Spleen (tissue), 11 donors: ENCODE results near the gene SULF2. TPM values are rescaled to one million over a fixed set of nuclear protein-coding genes. Genes with fewer than 3 reads are reported as not detected.

Experiments used
- DNase-seq: peaks from one replicate; pipeline ENCODE4 v3.0.0-alpha.2; 2020
- H3K27ac ChIP-seq, 8 donors: fragments of 200-600 bp; sonication (generic) in 7 of 8; 1 replicate in 4 of 8; 2 replicates in 4 of 8; pipeline versions ENCODE4 v1.5.0 to v1.8.0; 2016 to 2021; ENCODE audit warnings: inconsistent platforms in 4 of 8, mild to moderate bottlenecking in 4 of 8, moderate library complexity in 1 of 8
- H3K27me3 ChIP-seq, 7 donors: fragments of 200-600 bp; sonication (generic) in 6 of 7; replicated peaks in 1 of 7; 1 replicate in 4 of 7; 2 replicates in 3 of 7; pipeline versions ENCODE4 v1.5.0 to v1.8.0; 2016 to 2021; ENCODE audit warnings: inconsistent platforms in 3 of 7, mild to moderate bottlenecking in 1 of 7
- H3K36me3 ChIP-seq, 6 donors: fragments of 200-600 bp; sonication (generic) in 5 of 6; 1 replicate in 4 of 6; 2 replicates in 2 of 6; pipeline versions ENCODE4 v1.5.0 to v1.8.0; 2016 to 2021; ENCODE audit warnings: inconsistent platforms in 2 of 6
- H3K4me1 ChIP-seq, 6 donors: fragments of 200-600 bp; sonication (generic) in 5 of 6; 1 replicate in 3 of 6; 2 replicates in 3 of 6; pipeline versions ENCODE4 v1.5.0 to v1.8.0; 2016 to 2021; ENCODE audit warnings: inconsistent platforms in 3 of 6
- H3K4me3 ChIP-seq, 8 donors: fragments of 200-600 bp; sonication (generic) in 7 of 8; 1 replicate in 4 of 8; 2 replicates in 4 of 8; pipeline versions ENCODE4 v1.5.0 to v1.8.0; 2016 to 2021; ENCODE audit warnings: inconsistent platforms in 4 of 8, mild to moderate bottlenecking in 4 of 8, moderate library complexity in 2 of 8
- H3K9me3 ChIP-seq, 8 donors: fragments of 200-600 bp; sonication (generic) in 7 of 8; 1 replicate in 4 of 8; 2 replicates in 4 of 8; pipeline versions ENCODE4 v1.5.0 to v1.8.0; 2016 to 2021; ENCODE audit warnings: inconsistent platforms in 4 of 8
- POLR2A ChIP-seq, 3 donors: fragments of 450-650 bp; IDR thresholded peaks; one replicate each; pipeline ENCODE4 v1.5.1; 2017; ENCODE audit warnings: antibody characterized with exemption in 3 of 3, mild to moderate bottlenecking in 1 of 3
- POLR2AphosphoS5 ChIP-seq, 3 donors: sonication (generic); formaldehyde crosslinking; IDR thresholded peaks; one replicate each; pipeline ENCODE4 v1.5.1; 2017; ENCODE audit warnings: antibody characterized with exemption in 3 of 3
- WGBS, 5 donors: extraction: QIAGEN DNeasy Blood & Tissue Kit in 3 of 5; methylation state at CpG; one replicate each; pipeline versions ENCODE4 v1.1.5 to v1.1.7; 2013 to 2018; 5-methylcytosine and 5-hydroxymethylcytosine counted together
- intact Hi-C: fragments of 100-400 bp; cut with DNase I; formaldehyde crosslinking; loops from one replicate; pipeline ENCODE4 v1.15.0; 2023; ENCODE audit warnings: low total_unique reads
- polyA plus RNA-seq, 3 donors: library from polyadenylated mRNA; stranded (reverse); fragments of 200-250 nt; gene quantifications; one replicate each; pipeline ENCODE4 v1.2.1, GENCODE V29; 2013
- total RNA-seq, 7 donors: library from RNA; depleted of rRNA in 3 of 7; stranded (reverse); fragments of >200 nt in 3 of 7; fragmentation: NEBNext Ultra II Directional in 4 of 7; extraction: Animal tissue kit (Norgen Biotek cat#: 25700) in 4 of 7; gene quantifications; one replicate each; pipeline versions ENCODE4 v1.1.0 to v1.2.1, GENCODE V29; 2016 to 2021
- TF ChIP-seq, protein P1 (sequence below), 11 experiments: fragments of 200-600 bp in 7 of 11; fragments of 450-650 bp in 4 of 11; sonication (generic) in 4 of 11; IDR thresholded peaks in 8 of 11; conservative IDR thresholded peaks in 3 of 11; 1 replicate in 7 of 11; 2 replicates in 4 of 11; pipeline versions ENCODE4 v1.4.0 to v1.8.0; 2016 to 2021; ENCODE audit warnings: antibody characterized with exemption in 11 of 11, inconsistent platforms in 4 of 11, mild to moderate bottlenecking in 1 of 11
- donor health status: healthy with polysubstance abuse.
- donor health status: DM: no; HTN: no; CAD: no; lungs with moderate emphysema.
- donor health status: DM: no; HTN: no; CAD: no.
- donor health status: Bipolar disorder and iron deficiency.
- donor health status: healthy.
- donor health status: DM: no; HTN: no; CAD: no.
- donor health status: DM: yes; HTN: yes; CAD: no.

SULF2 gene
- total and polyA plus RNA-seq, 10 donors, result 5.5 to 49.1 (median 15.7) TPM

DNA sequence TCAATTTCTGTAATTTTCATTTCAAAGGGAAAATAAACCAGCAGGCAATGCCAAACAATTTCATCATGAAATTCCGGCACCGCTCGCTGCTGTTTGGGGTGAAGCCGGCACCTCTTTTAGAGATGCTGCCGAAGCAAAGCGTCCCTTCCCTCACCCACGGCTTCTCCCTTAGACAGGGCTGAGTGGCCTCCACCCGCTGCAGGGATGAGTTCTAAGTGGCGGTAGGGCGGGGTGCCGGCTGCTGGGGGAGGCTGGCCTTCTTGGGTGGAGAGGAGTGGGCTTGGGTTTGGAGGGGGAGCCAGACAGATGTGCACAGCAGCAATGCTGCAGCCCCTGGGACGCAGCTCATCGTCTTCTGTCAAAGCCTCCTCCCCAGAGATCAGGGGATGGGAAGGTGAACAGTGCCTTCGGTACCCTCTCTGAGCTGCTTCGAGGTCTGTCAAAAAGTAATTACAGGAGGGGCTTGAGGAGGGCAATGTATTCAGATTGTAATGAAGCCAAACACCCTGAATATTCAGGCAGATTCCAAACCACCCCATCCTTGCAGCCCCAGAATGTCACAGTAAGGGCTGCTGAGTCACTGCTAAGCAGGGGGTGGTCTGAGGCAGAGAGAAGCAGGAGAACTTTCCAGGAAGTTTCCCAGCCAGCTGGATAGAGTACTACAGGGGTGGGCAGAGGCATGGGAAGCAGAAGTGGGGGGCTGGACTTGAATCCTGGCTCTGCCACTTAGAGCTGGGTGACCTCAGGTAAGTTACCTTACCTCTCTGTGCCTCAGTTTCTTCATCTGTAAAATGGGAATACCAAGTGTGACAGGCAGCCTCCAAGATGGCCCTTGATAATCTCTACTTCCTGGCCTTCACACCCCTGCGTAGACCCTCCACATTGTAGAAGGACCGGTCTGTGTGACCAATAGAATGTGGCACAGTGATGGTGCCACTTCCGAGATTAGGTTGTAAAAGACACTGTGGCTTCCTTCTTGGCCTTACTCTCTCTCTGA is 96.6 kb downstream of the SULF2 start:
- TF ChIP-seq POLR2AphosphoS5 (IDR thresholded peaks at IDR 0.05) (no peak), POLR2A (IDR thresholded peaks at IDR 0.05) (no peak)
- TF ChIP-seq, protein P1, sequence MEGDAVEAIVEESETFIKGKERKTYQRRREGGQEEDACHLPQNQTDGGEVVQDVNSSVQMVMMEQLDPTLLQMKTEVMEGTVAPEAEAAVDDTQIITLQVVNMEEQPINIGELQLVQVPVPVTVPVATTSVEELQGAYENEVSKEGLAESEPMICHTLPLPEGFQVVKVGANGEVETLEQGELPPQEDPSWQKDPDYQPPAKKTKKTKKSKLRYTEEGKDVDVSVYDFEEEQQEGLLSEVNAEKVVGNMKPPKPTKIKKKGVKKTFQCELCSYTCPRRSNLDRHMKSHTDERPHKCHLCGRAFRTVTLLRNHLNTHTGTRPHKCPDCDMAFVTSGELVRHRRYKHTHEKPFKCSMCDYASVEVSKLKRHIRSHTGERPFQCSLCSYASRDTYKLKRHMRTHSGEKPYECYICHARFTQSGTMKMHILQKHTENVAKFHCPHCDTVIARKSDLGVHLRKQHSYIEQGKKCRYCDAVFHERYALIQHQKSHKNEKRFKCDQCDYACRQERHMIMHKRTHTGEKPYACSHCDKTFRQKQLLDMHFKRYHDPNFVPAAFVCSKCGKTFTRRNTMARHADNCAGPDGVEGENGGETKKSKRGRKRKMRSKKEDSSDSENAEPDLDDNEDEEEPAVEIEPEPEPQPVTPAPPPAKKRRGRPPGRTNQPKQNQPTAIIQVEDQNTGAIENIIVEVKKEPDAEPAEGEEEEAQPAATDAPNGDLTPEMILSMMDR (IDR thresholded peaks at IDR 0.05 in 8 of 11, conservative IDR thresholded peaks at IDR 0.05 in 3 of 11), result no peak
- DNase-seq, result no peak
- H3K27me3 ChIP-seq, result no peaks in the 10 kb centered on the region
- intact Hi-C loops, result no loop called here
- H3K9me3 ChIP-seq, result peaks cover 0 to 45% (median 39%) of the 10 kb centered on the region in 8 donors
- no peak overlapping the region for H3K4me3 ChIP-seq
- no peaks in the 10 kb centered on the region for H3K36me3 ChIP-seq
- no peak overlapping the region for H3K27ac ChIP-seq
- WGBS, 5 donors, result 82 to 91% (median 89%) methylated on average over 13 to 18 of the region's 18 CpGs
- H3K4me1 ChIP-seq, result no peaks in the 10 kb centered on the region

DNA sequence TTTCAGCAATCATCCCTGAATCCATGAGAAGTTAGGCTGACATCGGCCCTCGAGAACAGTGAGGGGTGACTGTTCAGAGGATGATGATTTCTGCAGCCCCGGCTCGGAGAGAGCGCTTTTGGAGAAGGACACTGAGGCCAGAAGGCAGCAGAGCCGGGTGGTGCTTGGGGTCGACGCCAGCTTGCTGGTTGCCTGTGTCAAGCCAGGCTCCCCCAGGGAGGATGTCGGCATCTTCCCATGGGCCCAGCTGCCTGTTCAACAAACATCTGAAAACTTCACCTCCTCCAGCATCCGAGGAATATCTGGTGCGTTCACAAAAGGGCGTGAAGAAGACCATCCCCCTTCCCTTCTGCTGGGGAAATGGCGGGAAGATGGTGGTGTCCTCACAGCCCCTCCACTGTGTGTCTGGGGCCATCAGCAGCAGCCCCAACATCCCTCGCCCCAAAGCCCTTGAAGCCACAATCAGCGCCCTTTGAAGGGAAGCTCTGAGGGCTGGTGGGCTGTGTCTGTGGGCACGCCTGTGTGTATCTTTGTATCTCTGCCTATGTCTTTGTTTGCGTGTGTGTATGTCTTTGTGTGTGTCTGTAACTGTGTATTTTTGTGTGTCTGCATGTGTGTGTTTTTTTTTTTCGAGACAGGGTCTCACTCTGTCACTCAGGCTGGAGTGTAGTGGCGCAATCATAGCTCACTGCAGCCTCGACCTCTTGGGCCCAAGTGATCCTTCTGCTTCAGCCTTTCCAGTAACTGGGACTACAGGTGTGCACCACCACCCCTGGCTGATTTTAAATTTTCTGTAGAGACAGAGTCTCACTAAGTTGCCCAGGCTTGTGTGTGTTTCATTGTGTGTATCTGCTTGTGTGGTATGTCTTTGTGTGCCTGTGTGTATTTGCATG is 97.9 kb downstream of the SULF2 start:
- H3K36me3 ChIP-seq, result no peaks in the 10 kb centered on the region
- peaks cover 0 to 31% (median 27%) of the 10 kb centered on the region in 8 donors for H3K9me3 ChIP-seq
- H3K4me1 ChIP-seq, result peaks cover 0 to 9% (median 5%) of the 10 kb centered on the region in 6 donors
- intact Hi-C loops, result no loop called here
- no peak overlapping the region for H3K4me3 ChIP-seq
- no peak overlapping the region for H3K27ac ChIP-seq
- DNase-seq, result no peak
- WGBS, 5 donors, result 82 to 93% (median 88%) methylated on average over 11 to 20 of the region's 20 CpGs
- no peaks in the 10 kb centered on the region for H3K27me3 ChIP-seq
- TF ChIP-seq, protein P1 (IDR thresholded peaks at IDR 0.05 in 8 of 11, conservative IDR thresholded peaks at IDR 0.05 in 3 of 11), result no peak
- TF ChIP-seq POLR2AphosphoS5 (IDR thresholded peaks at IDR 0.05) (no peak), POLR2A (IDR thresholded peaks at IDR 0.05) (no peak)

DNA sequence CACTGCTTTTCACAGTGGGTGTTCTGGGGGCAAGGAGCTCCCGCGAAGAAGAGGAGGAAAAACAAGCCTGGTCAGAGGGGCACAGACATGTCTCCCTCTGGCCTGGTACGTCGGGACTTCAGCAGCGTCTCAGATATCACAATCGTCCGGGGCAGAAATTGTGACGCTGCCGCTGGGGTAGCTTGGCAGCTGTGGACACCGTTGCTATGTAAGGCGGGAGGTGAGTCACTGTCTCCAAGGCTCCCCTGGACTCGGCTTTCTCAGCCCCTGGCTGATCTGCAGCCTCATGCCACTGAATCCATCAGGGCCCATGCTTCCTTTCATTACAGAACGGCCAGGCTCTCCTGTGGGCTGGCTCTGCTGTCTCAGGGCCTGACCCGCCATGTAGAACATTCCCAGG is 98.7 kb downstream of the SULF2 start:
- no peak overlapping the region for H3K27ac ChIP-seq
- intact Hi-C loops, result no loop called here
- no peak for DNase-seq

More for the DNA sequence above, 98.7 kb downstream of the SULF2 start:
- WGBS, 5 donors, result 92 to 96% (median 93%) methylated on average over 14 of the region's 14 CpGs
- H3K27me3 ChIP-seq, result no peaks in the 10 kb centered on the region
- TF ChIP-seq POLR2AphosphoS5 (IDR thresholded peaks at IDR 0.05), result no peak
- TF ChIP-seq, protein P1 (IDR thresholded peaks at IDR 0.05 in 8 of 11, conservative IDR thresholded peaks at IDR 0.05 in 3 of 11), result no peak
- TF ChIP-seq POLR2A (IDR thresholded peaks at IDR 0.05), result no peak
- H3K4me3 ChIP-seq, result no peak overlapping the region
- H3K4me1 ChIP-seq, result peaks cover 0 to 17% (median 9%) of the 10 kb centered on the region in 6 donors
- no peaks in the 10 kb centered on the region for H3K36me3 ChIP-seq
- peaks cover 0 to 23% (median 19%) of the 10 kb centered on the region in 8 donors for H3K9me3 ChIP-seq
